Subcutaneous abdominal adipose tissue (tissue), 5 donors: ENCODE measurements around the gene SRC.

Experiments
- H3K27ac ChIP-seq: one replicate; pipeline ENCODE4 v1.7.0; 2013; ENCODE audit warnings: low read depth, mild to moderate bottlenecking, inconsistent platforms, low read length, moderate library complexity
- H3K27me3 ChIP-seq, 5 donors: one replicate each; pipeline ENCODE4 v1.7.0; 2013; ENCODE audit warnings: low read length in 5 of 5, inconsistent platforms in 1 of 5; ENCODE audit not compliant: control insufficient read depth in 5 of 5, insufficient read depth in 4 of 5
- H3K36me3 ChIP-seq, 5 donors: one replicate each; pipeline ENCODE4 v1.7.0; 2013; ENCODE audit warnings: low read length in 5 of 5; ENCODE audit not compliant: control insufficient read depth in 5 of 5, insufficient read depth in 5 of 5
- H3K4me1 ChIP-seq, 5 donors: one replicate each; pipeline ENCODE4 v1.7.0; 2013; ENCODE audit warnings: low read length in 5 of 5, mild to moderate bottlenecking in 3 of 5, moderate library complexity in 1 of 5; ENCODE audit not compliant: control insufficient read depth in 5 of 5, insufficient read depth in 5 of 5
- H3K4me3 ChIP-seq, 5 donors: one replicate each; pipeline ENCODE4 v1.7.0; 2013; ENCODE audit warnings: low read length in 5 of 5, low read depth in 1 of 5
- H3K9ac ChIP-seq, 5 donors: one replicate each; pipeline ENCODE4 v1.7.0; 2013; ENCODE audit warnings: low read length in 5 of 5, mild to moderate bottlenecking in 4 of 5, moderate library complexity in 3 of 5
- H3K9me3 ChIP-seq, 5 donors: one replicate each; pipeline ENCODE4 v1.7.0; 2013; ENCODE audit warnings: low read length in 5 of 5; ENCODE audit not compliant: control insufficient read depth in 5 of 5
- donor health status: healthy.
- donor health status: healthy.
- donor health status: healthy.
- donor health status: healthy.
- donor health status: healthy.

SRC gene

GRCh38 chr20:37425103-37425625 lies 79.2 kb downstream of the SRC start:
- peaks cover 0 to 5% (median 0%) of the 10 kb centered on the region in 5 donors for H3K4me1 ChIP-seq
- no peak overlapping the region for H3K9ac ChIP-seq
- H3K27ac ChIP-seq, result no peak overlapping the region
- no peaks in the 10 kb centered on the region for H3K36me3 ChIP-seq
- H3K4me3 ChIP-seq, result no peak overlapping the region
- peaks cover 5 to 47% (median 34%) of the 10 kb centered on the region in 5 donors for H3K27me3 ChIP-seq
- H3K9me3 ChIP-seq, result no peaks in the 10 kb centered on the region

GRCh38 chr20:37426106-37426505 lies 80.2 kb downstream of the SRC start:
- Histone ChIP-seq H3K27ac (no peak overlapping the region), H3K27me3 (peaks cover 5 to 43% (median 29%) of the 10 kb centered on the region in 5 donors), H3K9ac (no peak overlapping the region), H3K9me3 (no peaks in the 10 kb centered on the region), H3K4me1 (peaks cover 0 to 5% (median 0%) of the 10 kb centered on the region in 5 donors), H3K36me3 (no peaks in the 10 kb centered on the region), H3K4me3 (no peak overlapping the region)

- no peak overlapping the region for H3K9ac ChIP-seq
- H3K27ac ChIP-seq, result no peak overlapping the region
- H3K27me3 ChIP-seq, result peaks cover 5 to 35% (median 24%) of the 10 kb centered on the region in 5 donors
- peaks cover 0 to 3% (median 0%) of the 10 kb centered on the region in 5 donors for H3K4me1 ChIP-seq
- no peaks in the 10 kb centered on the region for H3K9me3 ChIP-seq
- H3K4me3 ChIP-seq, result no peak overlapping the region
- H3K36me3 ChIP-seq, result no peaks in the 10 kb centered on the region
Measured at GRCh38 chr20:37426978-37427377, 81.0 kb downstream of the SRC start.

- Histone ChIP-seq H3K36me3 (no peaks in the 10 kb centered on the region), H3K4me1 (peaks cover 0 to 3% (median 0%) of the 10 kb centered on the region in 5 donors), H3K9me3 (peaks cover 0 to 2% (median 0%) of the 10 kb centered on the region in 5 donors), H3K27ac (no peak overlapping the region), H3K4me3 (no peak overlapping the region), H3K27me3 (peaks cover 0 to 14% (median 3%) of the 10 kb centered on the region in 5 donors), H3K9ac (no peak overlapping the region)
Measured at GRCh38 chr20:37430044-37430443, 84.1 kb downstream of the SRC start.

- Histone ChIP-seq H3K9me3 (peaks cover 0 to 2% (median 0%) of the 10 kb centered on the region in 5 donors), H3K9ac (no peak overlapping the region), H3K4me1 (peaks cover 0 to 3% (median 0%) of the 10 kb centered on the region in 5 donors), H3K27me3 (peaks cover 0 to 8% (median 0%) of the 10 kb centered on the region in 5 donors), H3K36me3 (no peaks in the 10 kb centered on the region), H3K27ac (no peak overlapping the region), H3K4me3 (no peak overlapping the region)
Measured at GRCh38 chr20:37430778-37431460, 85.0 kb downstream of the SRC start.

- no peak overlapping the region for H3K4me3 ChIP-seq
- H3K4me1 ChIP-seq, result peaks cover 0 to under 1% (median 0%) of the 10 kb centered on the region in 5 donors
- H3K9me3 ChIP-seq, result peaks cover 0 to 2% (median 0%) of the 10 kb centered on the region in 5 donors
- peaks cover 0 to 6% (median 0%) of the 10 kb centered on the region in 5 donors for H3K27me3 ChIP-seq
- H3K27ac ChIP-seq, result no peak overlapping the region
- no peaks in the 10 kb centered on the region for H3K36me3 ChIP-seq
- no peak overlapping the region for H3K9ac ChIP-seq
Measured at GRCh38 chr20:37431786-37432185, 85.8 kb downstream of the SRC start.

- no peaks in the 10 kb centered on the region for H3K36me3 ChIP-seq
- peaks cover 0 to 4% (median 0%) of the 10 kb centered on the region in 5 donors for H3K27me3 ChIP-seq
- no peak overlapping the region for H3K4me3 ChIP-seq
- no peak overlapping the region for H3K9ac ChIP-seq
- H3K4me1 ChIP-seq, result no peaks in the 10 kb centered on the region
- H3K27ac ChIP-seq, result no peak overlapping the region
- peaks cover 0 to 2% (median 0%) of the 10 kb centered on the region in 5 donors for H3K9me3 ChIP-seq
Measured at GRCh38 chr20:37432606-37433005, 86.7 kb downstream of the SRC start.

GRCh38 chr20:37435607-37436006 lies 89.7 kb downstream of the SRC start:
- Histone ChIP-seq H3K36me3 (no peaks in the 10 kb centered on the region), H3K9me3 (peaks cover 0 to 2% (median 0%) of the 10 kb centered on the region in 5 donors), H3K9ac (no peak overlapping the region), H3K4me1 (no peaks in the 10 kb centered on the region), H3K27me3 (peaks cover 0 to 4% (median 0%) of the 10 kb centered on the region in 5 donors), H3K4me3 (no peak overlapping the region), H3K27ac (no peak overlapping the region)

- Histone ChIP-seq H3K9ac (no peak overlapping the region), H3K4me1 (no peaks in the 10 kb centered on the region), H3K36me3 (no peaks in the 10 kb centered on the region), H3K27me3 (peaks cover 0 to 4% (median 0%) of the 10 kb centered on the region in 5 donors), H3K4me3 (no peak overlapping the region), H3K27ac (no peak overlapping the region), H3K9me3 (peaks cover 0 to 2% (median 0%) of the 10 kb centered on the region in 5 donors)
Measured at GRCh38 chr20:37436527-37437186, 90.7 kb downstream of the SRC start.

- H3K4me3 ChIP-seq, result no peak overlapping the region
- H3K4me1 ChIP-seq, result no peaks in the 10 kb centered on the region
- no peak overlapping the region for H3K27ac ChIP-seq
- H3K36me3 ChIP-seq, result no peaks in the 10 kb centered on the region
- H3K9ac ChIP-seq, result no peak overlapping the region
- H3K9me3 ChIP-seq, result peaks cover 0 to 2% (median 0%) of the 10 kb centered on the region in 5 donors
- H3K27me3 ChIP-seq, result peaks cover 0 to 3% (median 0%) of the 10 kb centered on the region in 5 donors
Measured at GRCh38 chr20:37437676-37438075, 91.7 kb downstream of the SRC start.
